GM23338 (cell line): ENCODE measurements around the gene SAMD4A. TPM values are rescaled to one million over a fixed set of nuclear protein-coding genes. Genes with fewer than 3 reads are reported as not detected.

Source experiments
- ATAC-seq: fragments of 200-7000 bp; cut with Tn5 transposase; 3 replicates; pipeline ENCODE4 v1.9.1; 2020
- DNase-seq: peaks from one replicate; pipeline ENCODE4 v3.0.0-alpha.2; 2015; ENCODE audit warnings: low spot score
- H2AFZ ChIP-seq: fragments of 200-600 bp; sonication (generic); 2 replicates; pipeline ENCODE4 v1.8.0; 2016; ENCODE audit warnings: antibody characterized with exemption, mild to moderate bottlenecking, moderate library complexity
- H3F3A ChIP-seq: fragments of 200-600 bp; sonication (generic); replicated peaks from 2 replicates; pipeline ENCODE4 v1.8.0; 2017; ENCODE audit warnings: antibody characterized with exemption, mixed run types, low read depth
- H3K27ac ChIP-seq: fragments of 200-600 bp; sonication (generic); 2 replicates; pipeline ENCODE4 v1.6.1; 2016; ENCODE audit warnings: low read depth
- H3K27me3 ChIP-seq: fragments of 200-600 bp; sonication (generic); 2 replicates; pipeline ENCODE4 v1.8.0; 2016; ENCODE audit warnings: mild to moderate bottlenecking, mixed run types, moderate library complexity; ENCODE audit not compliant: insufficient read depth
- H3K36me3 ChIP-seq: fragments of 200-600 bp; sonication (generic); 2 replicates; pipeline ENCODE4 v1.8.0; 2016; ENCODE audit warnings: mild to moderate bottlenecking; ENCODE audit not compliant: insufficient read depth
- H3K4me1 ChIP-seq: fragments of 200-600 bp; sonication (generic); 2 replicates; pipeline ENCODE4 v1.8.0; 2016; ENCODE audit warnings: mild to moderate bottlenecking, moderate library complexity; ENCODE audit not compliant: insufficient read depth
- H3K4me2 ChIP-seq: fragments of 200-600 bp; sonication (generic); 2 replicates; pipeline ENCODE4 v1.7.1; 2017; ENCODE audit warnings: mixed run types
- H3K4me3 ChIP-seq: fragments of 200-600 bp; sonication (generic); 2 replicates; pipeline ENCODE4 v1.6.1; 2016; ENCODE audit warnings: mixed run types
- H3K79me2 ChIP-seq: fragments of 200-600 bp; sonication (generic); replicated peaks from 2 replicates; pipeline ENCODE4 v1.8.0; 2017; ENCODE audit warnings: mild to moderate bottlenecking; ENCODE audit not compliant: insufficient read depth
- H3K9me2 ChIP-seq: fragments of 200-600 bp; sonication (generic); 2 replicates; pipeline ENCODE4 v1.8.0; 2017; ENCODE audit not compliant: insufficient read depth
- H4K20me1 ChIP-seq: fragments of 200-600 bp; sonication (generic); replicated peaks from 2 replicates; pipeline ENCODE4 v1.8.0; 2017; ENCODE audit warnings: mild to moderate bottlenecking; ENCODE audit not compliant: insufficient read depth
- H3K27ac Mint-ChIP-seq: 2 replicates; pipeline ENCODE4 v1.8.0; 2020; ENCODE audit warnings: inconsistent platforms, mild to moderate bottlenecking, moderate library complexity, mixed read lengths
- H3K27me3 Mint-ChIP-seq: 3 replicates; pipeline ENCODE4 v1.8.0; 2022; ENCODE audit warnings: low read depth, mild to moderate bottlenecking, moderate library complexity, mixed read lengths, inconsistent platforms; ENCODE audit not compliant: insufficient read depth, poor library complexity
- H3K36me3 Mint-ChIP-seq: 3 replicates; pipeline ENCODE4 v1.8.0; 2021; ENCODE audit warnings: low read depth, mild to moderate bottlenecking, inconsistent platforms, moderate library complexity, mixed read lengths
- H3K4me1 Mint-ChIP-seq: 3 replicates; pipeline ENCODE4 v1.8.0; 2020; ENCODE audit warnings: mild to moderate bottlenecking, inconsistent platforms, mixed read lengths
- H3K4me3 Mint-ChIP-seq: 3 replicates; pipeline ENCODE4 v1.8.0; 2021; ENCODE audit warnings: moderate library complexity, mild to moderate bottlenecking, inconsistent platforms, mixed read lengths
- H3K9me3 Mint-ChIP-seq: 3 replicates; pipeline ENCODE4 v1.8.0; 2020; ENCODE audit warnings: moderate library complexity, mild to moderate bottlenecking, inconsistent platforms, mixed read lengths
- CREB1 ChIP-seq: fragments of 250-450 bp; sonication (Bioruptor Pico); IDR thresholded peaks from 2 replicates; pipeline ENCODE4 v1.5.0; 2020; ENCODE audit warnings: low read depth, mild to moderate bottlenecking, moderate library complexity
- EZH2 ChIP-seq: fragments of 200-600 bp; sonication (generic); IDR thresholded peaks from one replicate; pipeline ENCODE4 v1.8.0; 2017; ENCODE audit warnings: antibody characterized with exemption, mild to moderate bottlenecking, low read depth; ENCODE audit not compliant: unreplicated experiment
- EZH2phosphoT487 ChIP-seq: fragments of 200-600 bp; sonication (generic); IDR thresholded peaks from one replicate; pipeline ENCODE4 v1.8.1; 2018; ENCODE audit warnings: antibody characterized with exemption; ENCODE audit not compliant: unreplicated experiment
- NANOG ChIP-seq: IDR thresholded peaks from 2 replicates; pipeline ENCODE4 v1.6.1; 2016; ENCODE audit warnings: antibody characterized with exemption, borderline replicate concordance
- POLR2AphosphoS5 ChIP-seq: IDR thresholded peaks from 2 replicates; pipeline ENCODE4 v1.6.1; 2016; ENCODE audit warnings: antibody characterized with exemption, low read depth
- STAT1 ChIP-seq: IDR thresholded peaks from one replicate; pipeline ENCODE4 v1.6.1; 2016; ENCODE audit warnings: antibody characterized with exemption; ENCODE audit not compliant: unreplicated experiment
- ZNF114 ChIP-seq: fragments of 250-450 bp; sonication (Bioruptor Pico); IDR thresholded peaks from 2 replicates; pipeline ENCODE4 v1.5.0; 2020; ENCODE audit warnings: mild to moderate bottlenecking, moderate library complexity
- ZNF331 ChIP-seq: fragments of 250-450 bp; sonication (Bioruptor Pico); IDR thresholded peaks from 2 replicates; pipeline ENCODE4 v1.5.0; 2020; ENCODE audit warnings: low read depth, mild to moderate bottlenecking, moderate library complexity
- polyA plus RNA-seq: library from polyadenylated mRNA; unstranded; fragments of >200 nt; fragmentation: Nextera tagmentation; extraction: Ambion mirVana; gene quantifications from 2 replicates; pipeline ENCODE4 v1.2.1, GENCODE V29; 2016
- total RNA-seq: library from RNA; depleted of rRNA; stranded (reverse); fragments of >200 nt; shearing (Covaris generic); gene quantifications from 2 replicates; pipeline ENCODE4 v1.2.3, GENCODE V29; 2014
- TF ChIP-seq, protein P1 (sequence below): fragments of 250-450 bp; sonication (Bioruptor Pico); IDR thresholded peaks from 2 replicates; pipeline ENCODE4 v1.5.0; 2020; ENCODE audit warnings: mild to moderate bottlenecking, moderate library complexity
- TF ChIP-seq, protein P2 (sequence below), 2 experiments: fragments of 200-600 bp in 1 of 2; sonication (generic) in 1 of 2; conservative IDR thresholded peaks; 2 replicates each; pipeline versions ENCODE4 v1.5.1 to v1.6.1; 2016 to 2017; ENCODE audit warnings: antibody characterized with exemption in 2 of 2, low read depth in 2 of 2, mild to moderate bottlenecking in 2 of 2, moderate library complexity in 1 of 2
- TF ChIP-seq, protein P3 (sequence below): IDR thresholded peaks from one replicate; pipeline ENCODE4 v1.6.1; 2018; ENCODE audit warnings: antibody characterized with exemption; ENCODE audit not compliant: unreplicated experiment
- TF ChIP-seq, protein P4 (sequence below): IDR thresholded peaks from 2 replicates; pipeline ENCODE4 v1.6.1; 2016; ENCODE audit warnings: antibody characterized with exemption

The SAMD4A gene
- total and polyA plus RNA-seq, 2 experiments from 2014 or later, result 1.6 to 6.9 TPM

DNA sequence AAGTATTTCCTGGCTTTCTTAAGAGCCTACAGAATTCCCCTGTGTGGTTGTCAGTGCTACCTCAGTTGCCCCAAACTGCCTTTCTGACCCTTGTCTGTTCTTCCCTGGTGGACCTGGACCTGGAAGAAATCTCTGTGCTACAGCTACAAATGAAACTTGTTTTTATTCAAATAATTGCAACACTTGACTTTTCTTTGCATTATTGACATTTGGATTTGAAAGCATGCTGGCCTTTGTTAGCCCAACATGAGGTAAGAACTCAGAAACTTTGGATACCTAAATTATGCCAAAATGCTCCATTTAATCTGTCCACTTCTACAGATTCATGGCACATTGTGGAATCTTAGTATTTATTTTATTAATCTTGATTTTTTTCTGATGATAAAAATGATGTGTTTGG lies 142.9 kb downstream of the SAMD4A start (continued):
- TF ChIP-seq, protein P1, sequence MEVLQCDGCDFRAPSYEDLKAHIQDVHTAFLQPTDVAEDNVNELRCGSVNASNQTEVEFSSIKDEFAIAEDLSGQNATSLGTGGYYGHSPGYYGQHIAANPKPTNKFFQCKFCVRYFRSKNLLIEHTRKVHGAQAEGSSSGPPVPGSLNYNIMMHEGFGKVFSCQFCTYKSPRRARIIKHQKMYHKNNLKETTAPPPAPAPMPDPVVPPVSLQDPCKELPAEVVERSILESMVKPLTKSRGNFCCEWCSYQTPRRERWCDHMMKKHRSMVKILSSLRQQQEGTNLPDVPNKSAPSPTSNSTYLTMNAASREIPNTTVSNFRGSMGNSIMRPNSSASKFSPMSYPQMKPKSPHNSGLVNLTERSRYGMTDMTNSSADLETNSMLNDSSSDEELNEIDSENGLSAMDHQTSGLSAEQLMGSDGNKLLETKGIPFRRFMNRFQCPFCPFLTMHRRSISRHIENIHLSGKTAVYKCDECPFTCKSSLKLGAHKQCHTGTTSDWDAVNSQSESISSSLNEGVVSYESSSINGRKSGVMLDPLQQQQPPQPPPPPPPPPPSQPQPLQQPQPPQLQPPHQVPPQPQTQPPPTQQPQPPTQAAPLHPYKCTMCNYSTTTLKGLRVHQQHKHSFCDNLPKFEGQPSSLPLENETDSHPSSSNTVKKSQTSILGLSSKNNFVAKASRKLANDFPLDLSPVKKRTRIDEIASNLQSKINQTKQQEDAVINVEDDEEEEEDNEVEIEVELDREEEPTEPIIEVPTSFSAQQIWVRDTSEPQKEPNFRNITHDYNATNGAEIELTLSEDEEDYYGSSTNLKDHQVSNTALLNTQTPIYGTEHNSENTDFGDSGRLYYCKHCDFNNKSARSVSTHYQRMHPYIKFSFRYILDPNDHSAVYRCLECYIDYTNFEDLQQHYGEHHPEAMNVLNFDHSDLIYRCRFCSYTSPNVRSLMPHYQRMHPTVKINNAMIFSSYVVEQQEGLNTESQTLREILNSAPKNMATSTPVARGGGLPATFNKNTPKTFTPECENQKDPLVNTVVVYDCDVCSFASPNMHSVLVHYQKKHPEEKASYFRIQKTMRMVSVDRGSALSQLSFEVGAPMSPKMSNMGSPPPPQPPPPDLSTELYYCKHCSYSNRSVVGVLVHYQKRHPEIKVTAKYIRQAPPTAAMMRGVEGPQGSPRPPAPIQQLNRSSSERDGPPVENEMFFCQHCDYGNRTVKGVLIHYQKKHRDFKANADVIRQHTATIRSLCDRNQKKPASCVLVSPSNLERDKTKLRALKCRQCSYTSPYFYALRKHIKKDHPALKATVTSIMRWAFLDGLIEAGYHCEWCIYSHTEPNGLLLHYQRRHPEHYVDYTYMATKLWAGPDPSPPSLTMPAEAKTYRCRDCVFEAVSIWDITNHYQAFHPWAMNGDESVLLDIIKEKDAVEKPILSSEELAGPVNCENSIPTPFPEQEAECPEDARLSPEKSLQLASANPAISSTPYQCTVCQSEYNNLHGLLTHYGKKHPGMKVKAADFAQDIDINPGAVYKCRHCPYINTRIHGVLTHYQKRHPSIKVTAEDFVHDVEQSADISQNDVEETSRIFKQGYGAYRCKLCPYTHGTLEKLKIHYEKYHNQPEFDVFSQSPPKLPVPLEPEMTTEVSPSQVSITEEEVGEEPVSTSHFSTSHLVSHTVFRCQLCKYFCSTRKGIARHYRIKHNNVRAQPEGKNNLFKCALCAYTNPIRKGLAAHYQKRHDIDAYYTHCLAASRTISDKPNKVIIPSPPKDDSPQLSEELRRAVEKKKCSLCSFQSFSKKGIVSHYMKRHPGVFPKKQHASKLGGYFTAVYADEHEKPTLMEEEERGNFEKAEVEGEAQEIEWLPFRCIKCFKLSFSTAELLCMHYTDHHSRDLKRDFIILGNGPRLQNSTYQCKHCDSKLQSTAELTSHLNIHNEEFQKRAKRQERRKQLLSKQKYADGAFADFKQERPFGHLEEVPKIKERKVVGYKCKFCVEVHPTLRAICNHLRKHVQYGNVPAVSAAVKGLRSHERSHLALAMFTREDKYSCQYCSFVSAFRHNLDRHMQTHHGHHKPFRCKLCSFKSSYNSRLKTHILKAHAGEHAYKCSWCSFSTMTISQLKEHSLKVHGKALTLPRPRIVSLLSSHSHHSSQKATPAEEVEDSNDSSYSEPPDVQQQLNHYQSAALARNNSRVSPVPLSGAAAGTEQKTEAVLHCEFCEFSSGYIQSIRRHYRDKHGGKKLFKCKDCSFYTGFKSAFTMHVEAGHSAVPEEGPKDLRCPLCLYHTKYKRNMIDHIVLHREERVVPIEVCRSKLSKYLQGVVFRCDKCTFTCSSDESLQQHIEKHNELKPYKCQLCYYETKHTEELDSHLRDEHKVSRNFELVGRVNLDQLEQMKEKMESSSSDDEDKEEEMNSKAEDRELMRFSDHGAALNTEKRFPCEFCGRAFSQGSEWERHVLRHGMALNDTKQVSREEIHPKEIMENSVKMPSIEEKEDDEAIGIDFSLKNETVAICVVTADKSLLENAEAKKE (CRISPR knock-in tag), result no peak
- TF ChIP-seq ZNF114 (CRISPR knock-in tag) (no peak), POLR2AphosphoS5 (no peak), NANOG (no peak), EZH2 (no peak), ZNF331 (CRISPR knock-in tag) (no peak), STAT1 (no peak), CREB1 (CRISPR knock-in tag) (no peak)
- TF ChIP-seq, protein P2, sequence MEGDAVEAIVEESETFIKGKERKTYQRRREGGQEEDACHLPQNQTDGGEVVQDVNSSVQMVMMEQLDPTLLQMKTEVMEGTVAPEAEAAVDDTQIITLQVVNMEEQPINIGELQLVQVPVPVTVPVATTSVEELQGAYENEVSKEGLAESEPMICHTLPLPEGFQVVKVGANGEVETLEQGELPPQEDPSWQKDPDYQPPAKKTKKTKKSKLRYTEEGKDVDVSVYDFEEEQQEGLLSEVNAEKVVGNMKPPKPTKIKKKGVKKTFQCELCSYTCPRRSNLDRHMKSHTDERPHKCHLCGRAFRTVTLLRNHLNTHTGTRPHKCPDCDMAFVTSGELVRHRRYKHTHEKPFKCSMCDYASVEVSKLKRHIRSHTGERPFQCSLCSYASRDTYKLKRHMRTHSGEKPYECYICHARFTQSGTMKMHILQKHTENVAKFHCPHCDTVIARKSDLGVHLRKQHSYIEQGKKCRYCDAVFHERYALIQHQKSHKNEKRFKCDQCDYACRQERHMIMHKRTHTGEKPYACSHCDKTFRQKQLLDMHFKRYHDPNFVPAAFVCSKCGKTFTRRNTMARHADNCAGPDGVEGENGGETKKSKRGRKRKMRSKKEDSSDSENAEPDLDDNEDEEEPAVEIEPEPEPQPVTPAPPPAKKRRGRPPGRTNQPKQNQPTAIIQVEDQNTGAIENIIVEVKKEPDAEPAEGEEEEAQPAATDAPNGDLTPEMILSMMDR (conservative IDR thresholded peaks at IDR 0.05; ENCODE audit: low read depth in 2 of 2), result no peak

DNA sequence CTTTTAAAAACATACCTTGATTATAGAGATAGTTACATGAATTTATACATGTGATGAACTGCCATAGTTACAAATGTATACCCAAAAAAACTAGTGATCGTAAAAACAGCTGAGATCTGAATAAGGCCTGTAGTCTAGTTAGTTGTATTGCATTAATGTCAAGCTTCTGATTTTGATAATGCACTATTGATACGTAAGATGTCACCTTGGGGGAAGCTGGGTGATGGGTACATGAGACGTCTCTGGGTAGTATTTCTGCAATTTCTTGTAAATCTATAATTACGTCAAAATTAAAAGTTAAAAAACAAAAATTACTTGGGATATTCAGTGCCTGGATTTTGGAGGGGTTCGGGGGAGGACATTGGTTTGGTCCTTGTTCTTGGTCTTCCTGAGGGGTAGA lies 144.4 kb downstream of the SAMD4A start:
- Histone ChIP-seq H3K36me3 (no peaks in the 10 kb centered on the region), H3K4me2 (no peak overlapping the region), H3K79me2 (no peaks in the 10 kb centered on the region), H3K4me3 (no peak overlapping the region), H3K27ac (no peak overlapping the region), H3K27me3 (no peaks in the 10 kb centered on the region), H4K20me1 (no peaks in the 10 kb centered on the region), H3F3A (no peaks in the 10 kb centered on the region), H2AFZ (no peak overlapping the region), H3K4me1 (no peaks in the 10 kb centered on the region), H3K9me2 (no peaks in the 10 kb centered on the region; the same call in 1 of the 2 replicates)
- no peak for ATAC-seq
- no peak overlapping the region for H3K27ac Mint-ChIP-seq
- H3K27me3 Mint-ChIP-seq, result peaks cover 2% of the 10 kb centered on the region
- H3K4me1 Mint-ChIP-seq, result peaks cover 4% of the 10 kb centered on the region; the same call in 2 of the 3 replicates
- H3K36me3 Mint-ChIP-seq, result no peaks in the 10 kb centered on the region
- no peaks in the 10 kb centered on the region for H3K9me3 Mint-ChIP-seq
- no peak for DNase-seq
- H3K4me3 Mint-ChIP-seq, result no peak overlapping the region
- TF ChIP-seq STAT1 (no peak), EZH2phosphoT487 (no peak), NANOG (no peak), CREB1 (CRISPR knock-in tag) (no peak), EZH2 (no peak), ZNF114 (CRISPR knock-in tag) (no peak)
- TF ChIP-seq, protein P3, sequence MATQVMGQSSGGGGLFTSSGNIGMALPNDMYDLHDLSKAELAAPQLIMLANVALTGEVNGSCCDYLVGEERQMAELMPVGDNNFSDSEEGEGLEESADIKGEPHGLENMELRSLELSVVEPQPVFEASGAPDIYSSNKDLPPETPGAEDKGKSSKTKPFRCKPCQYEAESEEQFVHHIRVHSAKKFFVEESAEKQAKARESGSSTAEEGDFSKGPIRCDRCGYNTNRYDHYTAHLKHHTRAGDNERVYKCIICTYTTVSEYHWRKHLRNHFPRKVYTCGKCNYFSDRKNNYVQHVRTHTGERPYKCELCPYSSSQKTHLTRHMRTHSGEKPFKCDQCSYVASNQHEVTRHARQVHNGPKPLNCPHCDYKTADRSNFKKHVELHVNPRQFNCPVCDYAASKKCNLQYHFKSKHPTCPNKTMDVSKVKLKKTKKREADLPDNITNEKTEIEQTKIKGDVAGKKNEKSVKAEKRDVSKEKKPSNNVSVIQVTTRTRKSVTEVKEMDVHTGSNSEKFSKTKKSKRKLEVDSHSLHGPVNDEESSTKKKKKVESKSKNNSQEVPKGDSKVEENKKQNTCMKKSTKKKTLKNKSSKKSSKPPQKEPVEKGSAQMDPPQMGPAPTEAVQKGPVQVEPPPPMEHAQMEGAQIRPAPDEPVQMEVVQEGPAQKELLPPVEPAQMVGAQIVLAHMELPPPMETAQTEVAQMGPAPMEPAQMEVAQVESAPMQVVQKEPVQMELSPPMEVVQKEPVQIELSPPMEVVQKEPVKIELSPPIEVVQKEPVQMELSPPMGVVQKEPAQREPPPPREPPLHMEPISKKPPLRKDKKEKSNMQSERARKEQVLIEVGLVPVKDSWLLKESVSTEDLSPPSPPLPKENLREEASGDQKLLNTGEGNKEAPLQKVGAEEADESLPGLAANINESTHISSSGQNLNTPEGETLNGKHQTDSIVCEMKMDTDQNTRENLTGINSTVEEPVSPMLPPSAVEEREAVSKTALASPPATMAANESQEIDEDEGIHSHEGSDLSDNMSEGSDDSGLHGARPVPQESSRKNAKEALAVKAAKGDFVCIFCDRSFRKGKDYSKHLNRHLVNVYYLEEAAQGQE, result no peak
- TF ChIP-seq, protein P4, sequence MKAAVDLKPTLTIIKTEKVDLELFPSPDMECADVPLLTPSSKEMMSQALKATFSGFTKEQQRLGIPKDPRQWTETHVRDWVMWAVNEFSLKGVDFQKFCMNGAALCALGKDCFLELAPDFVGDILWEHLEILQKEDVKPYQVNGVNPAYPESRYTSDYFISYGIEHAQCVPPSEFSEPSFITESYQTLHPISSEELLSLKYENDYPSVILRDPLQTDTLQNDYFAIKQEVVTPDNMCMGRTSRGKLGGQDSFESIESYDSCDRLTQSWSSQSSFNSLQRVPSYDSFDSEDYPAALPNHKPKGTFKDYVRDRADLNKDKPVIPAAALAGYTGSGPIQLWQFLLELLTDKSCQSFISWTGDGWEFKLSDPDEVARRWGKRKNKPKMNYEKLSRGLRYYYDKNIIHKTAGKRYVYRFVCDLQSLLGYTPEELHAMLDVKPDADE, result no peak
